Measurements from ENCODE around the gene IFFO2. TPM values are rescaled to one million over a fixed set of nuclear protein-coding genes. Genes with fewer than 3 reads are reported as not detected.

IFFO2 gene
- total RNA-seq, 1 donor from 2014 or later: 34.6 TPM

- H3K4me1 ChIP-seq: no peaks in the 10 kb centered on the region
- TF ChIP-seq CTCF (IDR thresholded peaks at IDR 0.05) (no peak), POLR2AphosphoS5 (IDR thresholded peaks at IDR 0.05; ENCODE audit: insufficient read depth in 1 of 2, low read depth in 1 of 2) (no peak), POLR2A (IDR thresholded peaks at IDR 0.05) (no peak)
- intact Hi-C loops (cut with DNase I): no loop called here
- H3K36me3 ChIP-seq: no peaks in the 10 kb centered on the region
- DNase-seq (ENCODE audit: extremely low spot score in 2 of 2): no peak
- no peak overlapping the region for H3K4me3 ChIP-seq
- H3K27me3 ChIP-seq: no peaks in the 10 kb centered on the region
- H3K9me3 ChIP-seq: no peaks in the 10 kb centered on the region
- H3K27ac ChIP-seq: no peak overlapping the region
Observed at GRCh38 chr1:18868354-18868753, 88.1 kb downstream of the IFFO2 start.

- no peaks in the 10 kb centered on the region for H3K4me1 ChIP-seq
- no peaks in the 10 kb centered on the region for H3K9me3 ChIP-seq
- TF ChIP-seq POLR2A (IDR thresholded peaks at IDR 0.05): no peak
- no peak for TF ChIP-seq POLR2AphosphoS5 (IDR thresholded peaks at IDR 0.05; ENCODE audit: insufficient read depth in 1 of 2, low read depth in 1 of 2)
- intact Hi-C loops (cut with DNase I): no loop called here
- no peak for DNase-seq (ENCODE audit: extremely low spot score in 2 of 2)
- H3K27ac ChIP-seq: no peak overlapping the region
- no peak overlapping the region for H3K4me3 ChIP-seq
- no peaks in the 10 kb centered on the region for H3K27me3 ChIP-seq
- H3K36me3 ChIP-seq: no peaks in the 10 kb centered on the region
Observed at GRCh38 chr1:18866846-18867245, 89.6 kb downstream of the IFFO2 start.

- intact Hi-C loops (cut with DNase I): no loop called here
- DNase-seq (ENCODE audit: extremely low spot score in 2 of 2): no peak
- Histone ChIP-seq H3K36me3 (no peaks in the 10 kb centered on the region), H3K4me3 (no peak overlapping the region), H3K27me3 (no peaks in the 10 kb centered on the region), H3K4me1 (no peaks in the 10 kb centered on the region), H3K9me3 (no peaks in the 10 kb centered on the region), H3K27ac (no peak overlapping the region)
- TF ChIP-seq CTCF (IDR thresholded peaks at IDR 0.05) (no peak), POLR2A (IDR thresholded peaks at IDR 0.05) (no peak), POLR2AphosphoS5 (IDR thresholded peaks at IDR 0.05; ENCODE audit: insufficient read depth in 1 of 2, low read depth in 1 of 2) (no peak)
Observed at GRCh38 chr1:18866314-18866713, 90.2 kb downstream of the IFFO2 start.

GRCh38 chr1:18865176-18865575 lies 91.3 kb downstream of the IFFO2 start:
- intact Hi-C loops (cut with DNase I): no loop called here
- TF ChIP-seq CTCF (IDR thresholded peaks at IDR 0.05): no peak
- no peak for TF ChIP-seq POLR2A (IDR thresholded peaks at IDR 0.05)
- no peak for TF ChIP-seq POLR2AphosphoS5 (IDR thresholded peaks at IDR 0.05; ENCODE audit: insufficient read depth in 1 of 2, low read depth in 1 of 2)
- no peaks in the 10 kb centered on the region for H3K27me3 ChIP-seq
- no peak for DNase-seq (ENCODE audit: extremely low spot score in 2 of 2)
- no peaks in the 10 kb centered on the region for H3K4me1 ChIP-seq
- no peaks in the 10 kb centered on the region for H3K36me3 ChIP-seq
- H3K9me3 ChIP-seq: no peaks in the 10 kb centered on the region
- no peak overlapping the region for H3K27ac ChIP-seq
- H3K4me3 ChIP-seq: no peak overlapping the region

- Histone ChIP-seq H3K4me1 (no peaks in the 10 kb centered on the region), H3K36me3 (no peaks in the 10 kb centered on the region), H3K27me3 (no peaks in the 10 kb centered on the region), H3K9me3 (no peaks in the 10 kb centered on the region), H3K27ac (no peak overlapping the region), H3K4me3 (no peak overlapping the region)
- DNase-seq (ENCODE audit: extremely low spot score in 2 of 2): no peak
- no peak for TF ChIP-seq CTCF (IDR thresholded peaks at IDR 0.05)
- TF ChIP-seq POLR2A (IDR thresholded peaks at IDR 0.05): no peak
- no peak for TF ChIP-seq POLR2AphosphoS5 (IDR thresholded peaks at IDR 0.05; ENCODE audit: insufficient read depth in 1 of 2, low read depth in 1 of 2)
- intact Hi-C loops (cut with DNase I): no loop called here
Observed at GRCh38 chr1:18861590-18861989, 94.9 kb downstream of the IFFO2 start.
